GM12875 (cell line): ENCODE measurements around the gene DIP2C.

Experiments
- H3K4me3 ChIP-seq: one replicate; pipeline ENCODE4 v1.5.1; 2011; ENCODE audit warnings: low read depth, low read length, control low read depth
- TF ChIP-seq, protein P1 (sequence below): IDR thresholded peaks from 2 replicates; pipeline ENCODE4 v1.5.1; 2011; ENCODE audit warnings: low read depth, mild to moderate bottlenecking, control low read depth, inconsistent platforms, low read length, moderate library complexity, borderline replicate concordance; ENCODE audit not compliant: insufficient read depth

The DIP2C gene

GRCh38 chr10:725786-726185, 36.3 kb upstream of the DIP2C start:
- TF ChIP-seq, protein P1, sequence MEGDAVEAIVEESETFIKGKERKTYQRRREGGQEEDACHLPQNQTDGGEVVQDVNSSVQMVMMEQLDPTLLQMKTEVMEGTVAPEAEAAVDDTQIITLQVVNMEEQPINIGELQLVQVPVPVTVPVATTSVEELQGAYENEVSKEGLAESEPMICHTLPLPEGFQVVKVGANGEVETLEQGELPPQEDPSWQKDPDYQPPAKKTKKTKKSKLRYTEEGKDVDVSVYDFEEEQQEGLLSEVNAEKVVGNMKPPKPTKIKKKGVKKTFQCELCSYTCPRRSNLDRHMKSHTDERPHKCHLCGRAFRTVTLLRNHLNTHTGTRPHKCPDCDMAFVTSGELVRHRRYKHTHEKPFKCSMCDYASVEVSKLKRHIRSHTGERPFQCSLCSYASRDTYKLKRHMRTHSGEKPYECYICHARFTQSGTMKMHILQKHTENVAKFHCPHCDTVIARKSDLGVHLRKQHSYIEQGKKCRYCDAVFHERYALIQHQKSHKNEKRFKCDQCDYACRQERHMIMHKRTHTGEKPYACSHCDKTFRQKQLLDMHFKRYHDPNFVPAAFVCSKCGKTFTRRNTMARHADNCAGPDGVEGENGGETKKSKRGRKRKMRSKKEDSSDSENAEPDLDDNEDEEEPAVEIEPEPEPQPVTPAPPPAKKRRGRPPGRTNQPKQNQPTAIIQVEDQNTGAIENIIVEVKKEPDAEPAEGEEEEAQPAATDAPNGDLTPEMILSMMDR = no peak
- H3K4me3 ChIP-seq = no peak overlapping the region

- H3K4me3 ChIP-seq = no peak overlapping the region
- TF ChIP-seq, protein P1 = no peak
Measured at GRCh38 chr10:725302-725701, 35.8 kb upstream of the DIP2C start.

GRCh38 chr10:723973-724372, 34.5 kb upstream of the DIP2C start:
- no peak overlapping the region for H3K4me3 ChIP-seq
- TF ChIP-seq, protein P1 = no peak

DNA sequence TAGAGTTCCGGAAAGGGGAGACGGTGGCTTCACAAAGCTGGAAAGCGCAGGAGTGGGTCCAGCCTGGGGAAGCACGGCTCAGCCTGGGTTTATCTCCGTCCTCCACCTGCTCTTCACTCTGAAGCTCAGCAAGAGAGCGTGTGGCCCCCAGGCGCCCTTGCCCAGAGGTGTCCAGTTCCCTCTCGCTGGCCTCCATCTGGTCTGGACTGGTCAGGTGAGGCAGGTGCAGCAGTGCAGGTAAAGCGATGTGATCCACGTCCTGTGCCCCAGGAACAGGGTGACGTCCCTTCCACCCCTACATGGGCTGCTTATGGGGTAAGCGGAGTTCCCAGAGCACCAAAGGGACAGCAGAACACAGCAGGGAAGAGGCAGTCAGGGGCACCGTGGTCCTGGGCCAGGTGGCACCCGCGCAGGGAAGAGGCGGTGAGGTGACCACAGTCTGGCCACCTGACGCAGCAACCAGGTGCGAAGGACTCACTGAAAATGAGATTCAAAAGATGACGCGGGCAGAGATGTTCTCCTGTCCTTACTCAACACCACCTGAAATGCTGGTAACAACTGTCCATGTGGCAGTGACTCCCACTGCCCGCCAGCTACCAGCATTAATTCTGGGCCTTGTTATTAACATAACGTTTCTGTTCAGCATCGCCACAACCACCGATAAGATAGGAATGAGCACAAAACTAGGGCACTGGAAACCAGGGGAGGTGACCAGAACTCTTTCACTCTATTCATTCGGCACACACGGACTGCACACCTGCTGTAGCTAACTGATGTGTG, 33.0 kb upstream of the DIP2C start:
- TF ChIP-seq, protein P1 = no peak
- no peak overlapping the region for H3K4me3 ChIP-seq

- TF ChIP-seq, protein P1 = no peak
Measured at GRCh38 chr10:718143-718700, 28.8 kb upstream of the DIP2C start.

GRCh38 chr10:717458-717857, 28.0 kb upstream of the DIP2C start:
- no peak overlapping the region for H3K4me3 ChIP-seq
- TF ChIP-seq, protein P1 = no peak

More at GRCh38 chr10:718143-718700, 28.8 kb upstream of the DIP2C start:
- no peak overlapping the region for H3K4me3 ChIP-seq

GRCh38 chr10:716821-717220, 27.4 kb upstream of the DIP2C start:
- TF ChIP-seq, protein P1 = no peak
- no peak overlapping the region for H3K4me3 ChIP-seq
